GM19467 (cell line): ENCODE data around the gene WBP4.
"Not testable (repeated sequence)": the region's sequence is repeated elsewhere in the genome, so short reads cannot be mapped to it uniquely, and the experiment has no call there.

ENCODE experiments used
- ATAC-seq: cut with Tn5 transposase; IDR thresholded peaks from one replicate; pipeline ENCODE4 v1.9.1; 2021; ENCODE audit warnings: mild to moderate bottlenecking, moderate library complexity; ENCODE audit not compliant: unreplicated experiment

Gene WBP4

DNA sequence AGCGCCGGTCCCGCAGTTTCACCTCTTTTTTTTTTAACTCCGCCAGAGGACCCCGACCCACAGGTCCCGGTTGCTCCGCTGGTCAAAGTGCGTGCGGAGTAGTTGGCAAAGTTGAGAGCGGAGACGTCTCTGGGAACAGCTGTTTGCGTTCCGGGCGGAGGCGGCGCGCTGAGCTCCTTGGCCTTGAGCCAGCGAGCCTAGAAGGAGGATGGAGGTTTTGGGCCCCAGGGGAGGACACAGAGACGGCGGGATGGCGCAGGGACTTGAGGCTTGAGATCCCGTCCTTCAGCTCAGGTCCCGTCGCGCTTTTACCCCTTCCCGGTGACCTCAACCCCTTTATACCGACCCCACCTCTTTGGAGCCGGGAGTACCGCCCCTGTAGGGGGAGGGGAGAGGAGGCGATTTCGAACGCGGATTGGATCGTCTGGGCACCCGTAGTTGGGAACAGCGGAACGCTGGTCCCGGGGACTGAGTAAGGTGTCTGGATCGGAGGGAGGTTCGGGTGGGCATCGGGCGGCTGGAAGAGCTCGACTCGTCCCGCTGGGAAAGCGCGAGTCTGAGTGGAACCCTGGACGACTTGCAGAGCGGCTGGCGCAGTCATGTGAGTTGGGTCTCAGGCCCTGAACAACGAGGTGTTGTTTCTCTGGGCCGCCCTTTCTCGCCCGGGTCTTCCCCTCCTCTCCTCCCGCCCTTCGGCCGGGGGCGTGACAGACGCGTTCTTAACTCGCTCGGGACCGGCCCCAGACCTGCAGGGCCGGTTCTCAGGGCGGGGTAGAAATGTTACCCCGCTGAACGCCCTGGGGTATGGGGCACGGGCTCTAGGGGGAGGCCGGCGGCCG is at the start of gene WBP4:
TSS of gene WBP4 (plus strand) at position 435 of the 839 bp plus-strand sequence. CDS start at position 600, 165 bp downstream.
- ATAC-seq: peak; percentile 71

DNA sequence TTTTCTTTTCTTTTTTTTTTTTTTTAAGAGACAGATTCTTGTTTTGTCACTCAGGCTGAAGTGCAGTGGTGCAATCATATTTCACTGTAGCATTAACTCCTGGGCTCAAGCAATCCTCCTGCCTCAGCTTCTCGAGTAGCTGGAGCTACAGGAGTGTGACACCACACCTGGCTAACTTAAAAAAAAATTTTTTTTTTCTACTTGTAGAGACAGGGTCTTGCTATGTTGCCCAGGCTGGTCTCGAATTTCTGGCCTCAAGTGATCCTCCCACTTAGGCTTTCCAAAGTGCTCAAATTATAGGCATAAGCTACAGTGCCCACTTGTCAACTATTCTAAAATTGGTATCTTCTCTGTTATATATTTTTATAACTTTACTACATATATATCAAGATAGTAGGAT is 48.8 kb upstream of the WBP4 start:
- no peak for ATAC-seq

GRCh38 chr13:41013835-41014234 is 47.5 kb upstream of the WBP4 start:
- ATAC-seq: no peak

DNA sequence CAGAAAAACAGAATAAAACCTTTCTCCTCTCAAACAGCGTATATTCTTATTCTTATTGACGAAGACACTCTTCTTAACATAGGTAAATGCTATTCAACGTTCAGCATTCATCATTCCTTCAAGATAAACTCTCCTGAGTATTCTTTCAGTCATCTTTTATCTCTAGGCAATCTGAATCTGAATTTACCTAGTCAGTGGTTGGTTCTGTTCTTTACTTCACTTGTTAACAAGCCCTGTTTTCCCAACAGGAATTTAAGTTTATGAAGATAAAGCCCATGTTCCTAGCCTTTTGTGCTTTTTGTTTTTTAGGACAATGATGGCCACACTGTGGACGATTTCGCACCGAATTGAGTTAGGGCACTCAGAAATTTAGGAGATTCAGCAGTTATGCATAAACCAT is 45.4 kb upstream of the WBP4 start:
- ATAC-seq: no peak

- ATAC-seq: no peak
Observed at GRCh38 chr13:41017159-41017558, 44.1 kb upstream of the WBP4 start.

DNA sequence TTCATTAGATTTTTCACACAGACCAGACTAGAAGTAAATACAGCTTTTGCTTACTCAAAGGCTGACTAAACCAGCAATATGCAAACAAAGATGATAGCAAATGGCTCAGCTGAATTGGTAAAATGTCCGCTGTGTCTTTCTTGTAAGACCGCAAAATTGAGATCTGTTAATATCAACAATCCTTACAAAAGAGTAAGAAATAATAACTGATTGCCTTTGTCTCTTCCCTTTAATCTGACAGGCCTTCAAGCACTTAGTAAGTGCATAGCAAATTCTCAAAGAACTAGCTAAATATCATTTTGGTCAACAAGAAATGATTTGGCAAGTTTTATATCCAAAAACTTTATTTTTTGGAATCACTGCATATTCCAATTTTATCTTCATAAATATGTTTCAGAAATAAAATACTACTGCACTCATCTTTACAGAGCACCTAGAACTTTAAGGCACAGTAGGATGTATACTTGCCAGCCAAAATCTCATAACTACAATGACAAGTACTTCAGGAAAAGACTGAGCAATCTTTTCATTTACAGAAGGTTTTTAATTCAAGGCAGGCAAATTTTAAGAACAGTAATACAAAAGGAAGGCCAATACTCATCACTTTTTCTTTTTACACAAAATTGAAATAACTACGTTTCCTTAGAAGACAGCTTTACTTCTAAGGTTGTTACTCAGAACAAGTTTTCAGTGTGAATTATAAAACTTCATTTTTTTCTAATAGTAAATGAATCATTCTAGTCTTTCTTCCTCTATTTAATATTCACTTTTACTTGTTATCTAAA is 43.3 kb upstream of the WBP4 start:
- ATAC-seq: no peak

DNA sequence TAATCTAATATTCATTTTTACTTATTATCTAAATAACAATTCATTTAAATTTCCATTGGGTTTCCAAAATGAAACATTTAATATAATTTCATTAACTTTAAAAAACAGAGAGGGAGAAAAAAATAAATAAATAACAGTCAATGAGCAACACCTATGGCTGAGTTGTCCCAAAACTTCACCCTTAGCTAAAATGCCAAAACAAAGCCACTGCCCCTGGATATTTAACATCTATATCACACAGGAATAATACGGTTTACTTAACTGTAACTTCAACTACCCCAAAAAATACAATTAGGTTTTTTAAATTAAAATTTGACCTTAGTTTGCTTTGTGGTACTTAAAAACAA is 42.7 kb upstream of the WBP4 start:
- no peak for ATAC-seq

DNA sequence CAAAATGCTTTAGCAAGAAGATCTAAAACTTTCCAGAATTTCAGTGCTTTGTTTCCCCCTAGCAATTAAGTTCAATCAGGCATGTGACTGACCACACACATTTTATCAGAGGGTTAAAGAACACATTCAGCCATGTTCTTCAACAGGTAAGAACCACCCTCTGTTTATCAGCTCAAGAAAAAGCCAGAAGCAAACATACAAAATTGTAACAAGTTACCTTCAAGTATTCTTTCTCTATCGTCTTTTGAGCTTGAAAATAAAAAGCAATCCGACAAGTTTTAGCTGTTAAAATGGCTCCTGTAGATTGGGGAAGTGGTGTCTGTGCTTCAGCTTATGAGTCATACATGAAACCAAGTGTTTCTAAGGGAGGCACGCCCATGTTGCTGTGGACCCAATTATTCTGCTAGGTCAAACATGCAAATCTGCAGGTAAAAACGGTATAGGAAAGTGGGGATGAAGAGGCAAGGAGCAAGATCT is 42.3 kb upstream of the WBP4 start, which contains the start of gene ELF1:
TSS of gene ELF1 (minus strand) at position 306 of the 477 bp plus-strand sequence. CDS start 37,262 bp downstream, outside the sequence.
- ATAC-seq: peak; percentile 87

GRCh38 chr13:41019578-41020347 is 41.5 kb upstream of the WBP4 start:
- ATAC-seq: peak; percentile 38

DNA sequence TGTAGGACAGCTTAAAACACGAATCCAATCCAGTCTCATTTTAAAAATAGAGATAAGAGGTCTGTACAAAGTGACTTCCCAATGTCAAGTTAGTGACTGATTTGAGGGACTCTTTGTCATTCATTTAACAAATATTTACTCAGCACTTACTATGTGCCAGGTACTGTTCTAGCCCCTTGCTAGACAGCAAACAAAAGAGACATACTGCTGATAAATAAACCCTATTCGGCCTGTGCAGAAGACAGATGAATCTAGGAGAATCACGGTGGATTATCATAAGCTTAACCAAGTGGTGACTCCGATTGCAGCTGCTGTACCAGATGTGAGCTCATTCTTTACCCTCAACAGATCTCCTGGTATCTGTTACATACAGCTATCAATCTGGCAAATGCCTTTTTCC is 35.8 kb upstream of the WBP4 start:
- ATAC-seq: no peak

GRCh38 chr13:41026788-41027187 is 34.5 kb upstream of the WBP4 start:
- no peak for ATAC-seq

DNA sequence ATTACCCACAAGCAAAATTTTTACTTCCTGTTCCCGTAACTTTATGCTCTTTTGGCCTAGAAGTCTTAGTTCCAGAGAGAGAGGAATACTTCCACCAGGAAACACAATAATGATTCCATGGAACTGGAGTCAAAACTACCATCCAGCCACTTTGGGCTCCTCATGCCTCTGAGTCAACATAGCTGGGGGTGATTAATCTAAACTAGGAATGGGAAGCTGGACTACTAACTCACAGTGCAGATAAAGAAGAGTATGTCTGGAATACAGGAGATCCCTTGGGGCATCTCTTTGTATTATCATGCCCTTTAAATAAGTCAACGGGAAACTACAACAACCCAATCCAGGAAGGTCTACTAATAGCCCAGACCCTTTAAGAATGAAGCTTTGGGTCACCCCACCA is 33.3 kb upstream of the WBP4 start:
- no peak for ATAC-seq

DNA sequence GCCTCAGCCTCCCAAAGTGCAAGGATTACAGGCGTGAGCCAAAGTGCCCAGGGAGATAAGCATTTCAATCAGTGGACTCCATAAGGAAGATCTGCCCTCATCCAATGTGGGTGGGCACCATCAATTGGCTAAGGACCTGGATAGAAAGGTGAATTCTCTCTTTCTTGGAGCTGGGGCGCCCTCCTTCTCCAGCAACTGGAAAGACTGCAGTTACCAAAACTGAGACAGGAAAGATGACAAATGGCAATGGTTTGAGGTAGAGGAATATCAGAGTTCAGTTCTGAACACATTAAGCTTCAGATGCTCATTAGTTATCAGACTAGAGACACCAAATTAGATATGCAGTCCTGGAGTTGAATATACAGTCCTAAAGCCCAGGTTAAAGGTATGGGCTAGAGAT is 31.7 kb upstream of the WBP4 start:
- no peak for ATAC-seq

GRCh38 chr13:41032691-41033376 is 28.5 kb upstream of the WBP4 start:
- ATAC-seq: no peak

DNA sequence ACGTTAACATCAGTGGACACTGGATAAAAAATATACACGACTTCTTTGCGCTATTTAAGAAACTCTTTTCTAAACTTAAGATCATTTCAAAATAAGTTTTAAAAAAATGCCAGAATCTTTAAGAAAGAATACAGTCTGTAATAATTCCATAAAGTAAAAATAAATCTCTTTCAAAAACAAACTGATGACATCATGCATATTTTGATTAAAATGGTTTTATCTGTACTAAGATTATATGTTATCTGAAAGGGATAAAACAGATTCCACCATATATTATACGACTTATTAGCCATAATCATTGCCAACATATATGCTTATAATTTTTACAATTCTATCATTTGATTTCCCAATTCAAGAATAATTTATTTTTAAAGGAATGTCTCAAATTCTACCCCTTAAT is 26.9 kb upstream of the WBP4 start:
- ATAC-seq: no peak

GRCh38 chr13:41034881-41035280 is 26.4 kb upstream of the WBP4 start:
- ATAC-seq: no peak

GRCh38 chr13:41036557-41036956 is 24.8 kb upstream of the WBP4 start:
- not testable (repeated sequence) for ATAC-seq

GRCh38 chr13:41039746-41040145 is 21.6 kb upstream of the WBP4 start:
- ATAC-seq: no peak

- no peak for ATAC-seq
Observed at GRCh38 chr13:41040584-41041334, 20.6 kb upstream of the WBP4 start.

GRCh38 chr13:41042419-41042818 is 18.9 kb upstream of the WBP4 start:
- ATAC-seq: not testable (repeated sequence)
